HG03139 (cell line): ENCODE results near the gene FZD2.
"Not testable (repeated sequence)": the region's sequence is repeated elsewhere in the genome, so short reads cannot be mapped to it uniquely, and the experiment has no call there.

ENCODE experiments used
- ATAC-seq: cut with Tn5 transposase; IDR thresholded peaks from one replicate; pipeline ENCODE4 v1.9.1; 2021; ENCODE audit not compliant: unreplicated experiment

The FZD2 gene

GRCh38 chr17:44556832-44557606 lies at the start of gene FZD2:
Gene FZD2 (plus strand): TSS chr17:44557484. CDS start chr17:44557689, 205 bp downstream.
- no peak for ATAC-seq

GRCh38 chr17:44511241-44512134 lies 45.8 kb upstream of the FZD2 start:
- not testable (repeated sequence) for ATAC-seq

- no peak for ATAC-seq
These were observed 39.3 kb upstream of the FZD2 start for GRCh38 chr17:44518032-44518431.

GRCh38 chr17:44522883-44523671 lies 34.2 kb upstream of the FZD2 start:
- ATAC-seq, result no peak

- ATAC-seq, result no peak
These were observed 33.7 kb upstream of the FZD2 start for GRCh38 chr17:44523672-44523972.

GRCh38 chr17:44527102-44527501 lies 30.2 kb upstream of the FZD2 start:
- no peak for ATAC-seq

- no peak for ATAC-seq
These were observed 29.3 kb upstream of the FZD2 start for GRCh38 chr17:44527954-44528353.

GRCh38 chr17:44529864-44530263 lies 27.4 kb upstream of the FZD2 start:
- no peak for ATAC-seq

GRCh38 chr17:44530896-44531418 lies 26.3 kb upstream of the FZD2 start:
- ATAC-seq, result no peak

GRCh38 chr17:44533533-44534246 lies 23.6 kb upstream of the FZD2 start:
- no peak for ATAC-seq

GRCh38 chr17:44536090-44536953 lies 21.0 kb upstream of the FZD2 start:
- no peak for ATAC-seq

GRCh38 chr17:44537922-44538321 lies 19.4 kb upstream of the FZD2 start:
- ATAC-seq, result not testable (repeated sequence)

- no peak for ATAC-seq
These were observed 17.6 kb upstream of the FZD2 start for GRCh38 chr17:44539673-44540072.

GRCh38 chr17:44540246-44541084 lies 16.8 kb upstream of the FZD2 start:
- ATAC-seq, result no peak

- ATAC-seq, result no peak
These were observed 15.3 kb upstream of the FZD2 start for GRCh38 chr17:44541884-44542581.

GRCh38 chr17:44543213-44543904 lies 13.9 kb upstream of the FZD2 start:
- no peak for ATAC-seq

- ATAC-seq, result no peak
These were observed 13.3 kb upstream of the FZD2 start for GRCh38 chr17:44543905-44544523.
